SK-N-SH treated with all-trans-retinoic acid at 6 μM for 48 hours (cell line): ENCODE measurements around the gene CAND2.

Experiments
- ATAC-seq: fragments of 200-7000 bp; cut with Tn5 transposase; 3 replicates; pipeline ENCODE4 v1.9.1; 2020; ENCODE audit warnings: mild to moderate bottlenecking, moderate library complexity
- ARNTL ChIP-seq: fragments of 450-650 bp; formaldehyde crosslinking; IDR thresholded peaks from 2 replicates; pipeline ENCODE4 v1.5.0; 2020; ENCODE audit warnings: low read depth, mild to moderate bottlenecking, moderate library complexity, borderline replicate concordance
- BACH2 ChIP-seq: fragments of 250-450 bp; sonication (Bioruptor Pico); IDR thresholded peaks from 2 replicates; pipeline ENCODE4 v1.9.0; 2021; ENCODE audit warnings: mild to moderate bottlenecking, borderline replicate concordance
- CREB5 ChIP-seq: fragments of 250-450 bp; sonication (Bioruptor Pico); IDR thresholded peaks from 2 replicates; pipeline ENCODE4 v1.5.1; 2020; ENCODE audit warnings: low read depth, mild to moderate bottlenecking, moderate library complexity
- CSDC2 ChIP-seq: fragments of 250-450 bp; sonication (Bioruptor Pico); IDR thresholded peaks from 2 replicates; pipeline ENCODE4 v1.5.0; 2020; ENCODE audit warnings: mild to moderate bottlenecking, moderate library complexity
- CSRNP3 ChIP-seq: fragments of 250-450 bp; sonication (Bioruptor Pico); IDR thresholded peaks from 2 replicates; pipeline ENCODE4 v1.5.1; 2021; ENCODE audit warnings: mild to moderate bottlenecking, moderate library complexity
- ESRRG ChIP-seq: fragments of 250-450 bp; sonication (Bioruptor Pico); IDR thresholded peaks from 2 replicates; pipeline ENCODE4 v1.6.1; 2021; ENCODE audit warnings: mild to moderate bottlenecking
- GLIS3 ChIP-seq: fragments of 250-450 bp; sonication (Bioruptor Pico); IDR thresholded peaks from 2 replicates; pipeline ENCODE4 v1.5.0; 2020; ENCODE audit warnings: mild to moderate bottlenecking, moderate library complexity
- ISL1 ChIP-seq: fragments of 250-450 bp; sonication (Bioruptor Pico); IDR thresholded peaks from 2 replicates; pipeline ENCODE4 v2.1.2; 2022; ENCODE audit warnings: mild to moderate bottlenecking, moderate library complexity
- PATZ1 ChIP-seq: fragments of 250-450 bp; sonication (Bioruptor Pico); IDR thresholded peaks from 2 replicates; pipeline ENCODE4 v1.8.0; 2020; ENCODE audit warnings: mild to moderate bottlenecking, moderate library complexity, borderline replicate concordance
- PPARA ChIP-seq: fragments of 250-450 bp; sonication (Bioruptor Pico); IDR thresholded peaks from 2 replicates; pipeline ENCODE4 v1.5.0; 2020; ENCODE audit warnings: mild to moderate bottlenecking, borderline replicate concordance
- RARB ChIP-seq: fragments of 250-450 bp; sonication (Bioruptor Pico); IDR thresholded peaks from 2 replicates; pipeline ENCODE4 v1.8.0; 2021; ENCODE audit warnings: mild to moderate bottlenecking, moderate library complexity
- SNAI2 ChIP-seq: fragments of 250-450 bp; sonication (Bioruptor Pico); IDR thresholded peaks from 2 replicates; pipeline ENCODE4 v1.5.0; 2020; ENCODE audit warnings: mild to moderate bottlenecking, moderate library complexity
- TCF4 ChIP-seq: fragments of 250-450 bp; sonication (Bioruptor Pico); IDR thresholded peaks from 2 replicates; pipeline ENCODE4 v1.8.0; 2021; ENCODE audit warnings: mild to moderate bottlenecking, moderate library complexity, borderline replicate concordance
- TOX ChIP-seq: fragments of 250-450 bp; sonication (Bioruptor Pico); IDR thresholded peaks from 2 replicates; pipeline ENCODE4 v1.8.0; 2021; ENCODE audit warnings: mild to moderate bottlenecking, moderate library complexity, borderline replicate concordance
- ZC3H10 ChIP-seq: fragments of 250-450 bp; sonication (Bioruptor Pico); IDR thresholded peaks from 2 replicates; pipeline ENCODE4 v1.5.1; 2021; ENCODE audit warnings: mild to moderate bottlenecking, moderate library complexity
- ZFP3 ChIP-seq: fragments of 250-450 bp; sonication (Bioruptor Pico); IDR thresholded peaks from 2 replicates; pipeline ENCODE4 v1.5.0; 2020; ENCODE audit warnings: mild to moderate bottlenecking, moderate library complexity
- ZFP30 ChIP-seq: fragments of 450-650 bp; formaldehyde crosslinking; IDR thresholded peaks from 2 replicates; pipeline ENCODE4 v1.5.0; 2022; ENCODE audit warnings: mild to moderate bottlenecking, moderate library complexity
- ZNF565 ChIP-seq: fragments of 450-650 bp; formaldehyde crosslinking; conservative IDR thresholded peaks from 2 replicates; pipeline ENCODE4 v1.5.0; 2020; ENCODE audit warnings: low read depth, mild to moderate bottlenecking, moderate library complexity
- ZNF70 ChIP-seq: fragments of 450-650 bp; formaldehyde crosslinking; IDR thresholded peaks from 2 replicates; pipeline ENCODE4 v1.5.0; 2020; ENCODE audit warnings: mild to moderate bottlenecking, moderate library complexity
- ZNF8 ChIP-seq: fragments of 450-650 bp; formaldehyde crosslinking; IDR thresholded peaks from 2 replicates; pipeline ENCODE4 v1.5.0; 2020; ENCODE audit warnings: mild to moderate bottlenecking, moderate library complexity
- TF ChIP-seq, protein P1 (sequence below): fragments of 250-450 bp; sonication (Bioruptor Pico); IDR thresholded peaks from 2 replicates; pipeline ENCODE4 v1.5.0; 2020; ENCODE audit warnings: mild to moderate bottlenecking, moderate library complexity
- TF ChIP-seq, protein P2 (sequence below): fragments of 250-450 bp; sonication (Bioruptor Pico); IDR thresholded peaks from 2 replicates; pipeline ENCODE4 v1.8.0; 2021; ENCODE audit warnings: low read depth, mild to moderate bottlenecking, moderate library complexity, borderline replicate concordance

Gene CAND2

GRCh38 chr3:12815719-12816118, 19.2 kb downstream of the CAND2 start:
- TF ChIP-seq ZC3H10 (CRISPR knock-in tag) (no peak), RARB (CRISPR knock-in tag) (no peak), SNAI2 (CRISPR knock-in tag) (no peak), ARNTL (CRISPR knock-in tag) (no peak), ZFP30 (CRISPR knock-in tag) (no peak), PPARA (no peak), CSDC2 (no peak), ESRRG (CRISPR knock-in tag) (no peak), ZNF70 (CRISPR knock-in tag) (no peak), ZNF8 (no peak), BACH2 (no peak)
- ATAC-seq: no peak

- TF ChIP-seq SNAI2 (CRISPR knock-in tag) (no peak), CSRNP3 (CRISPR knock-in tag) (no peak)
- ATAC-seq: no peak
These were observed 20.3 kb downstream of the CAND2 start for GRCh38 chr3:12816521-12817342.

DNA sequence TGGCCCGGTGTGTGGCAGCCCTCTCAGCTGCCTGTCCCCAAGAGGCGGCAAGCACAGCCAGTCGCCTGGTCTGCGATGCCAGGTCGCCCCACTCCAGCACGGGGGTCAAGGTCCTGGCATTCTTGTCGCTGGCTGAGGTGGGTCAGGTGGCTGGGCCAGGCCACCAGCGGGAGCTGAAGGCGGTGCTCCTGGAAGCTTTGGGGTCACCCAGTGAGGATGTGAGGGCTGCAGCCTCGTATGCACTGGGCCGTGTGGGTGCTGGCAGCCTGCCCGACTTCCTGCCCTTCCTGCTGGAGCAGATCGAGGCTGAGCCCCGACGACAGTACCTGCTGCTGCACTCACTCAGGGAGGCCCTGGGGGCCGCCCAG, 20.8 kb downstream of the CAND2 start:
- TF ChIP-seq ZNF8: no peak
- no peak for TF ChIP-seq RARB (CRISPR knock-in tag)
- no peak for ATAC-seq

GRCh38 chr3:12818273-12818672, 21.8 kb downstream of the CAND2 start:
- ATAC-seq: no peak
- no peak for TF ChIP-seq ZC3H10 (CRISPR knock-in tag)
- no peak for TF ChIP-seq ZNF565 (CRISPR knock-in tag)

GRCh38 chr3:12818773-12819172, 22.3 kb downstream of the CAND2 start:
- ATAC-seq: no peak
- TF ChIP-seq CSRNP3 (CRISPR knock-in tag) (no peak), RARB (CRISPR knock-in tag) (no peak), CREB5 (CRISPR knock-in tag) (no peak), PATZ1 (no peak), TOX (CRISPR knock-in tag) (no peak), ZFP3 (CRISPR knock-in tag) (no peak), ZNF565 (CRISPR knock-in tag) (no peak), ZC3H10 (CRISPR knock-in tag) (no peak), PPARA (no peak), ESRRG (CRISPR knock-in tag) (no peak), TCF4 (CRISPR knock-in tag) (no peak), GLIS3 (CRISPR knock-in tag) (no peak), ZFP30 (CRISPR knock-in tag) (no peak), ARNTL (CRISPR knock-in tag) (no peak), CSDC2 (no peak), ISL1 (no peak), ZNF8 (no peak)
- TF ChIP-seq, protein P1, sequence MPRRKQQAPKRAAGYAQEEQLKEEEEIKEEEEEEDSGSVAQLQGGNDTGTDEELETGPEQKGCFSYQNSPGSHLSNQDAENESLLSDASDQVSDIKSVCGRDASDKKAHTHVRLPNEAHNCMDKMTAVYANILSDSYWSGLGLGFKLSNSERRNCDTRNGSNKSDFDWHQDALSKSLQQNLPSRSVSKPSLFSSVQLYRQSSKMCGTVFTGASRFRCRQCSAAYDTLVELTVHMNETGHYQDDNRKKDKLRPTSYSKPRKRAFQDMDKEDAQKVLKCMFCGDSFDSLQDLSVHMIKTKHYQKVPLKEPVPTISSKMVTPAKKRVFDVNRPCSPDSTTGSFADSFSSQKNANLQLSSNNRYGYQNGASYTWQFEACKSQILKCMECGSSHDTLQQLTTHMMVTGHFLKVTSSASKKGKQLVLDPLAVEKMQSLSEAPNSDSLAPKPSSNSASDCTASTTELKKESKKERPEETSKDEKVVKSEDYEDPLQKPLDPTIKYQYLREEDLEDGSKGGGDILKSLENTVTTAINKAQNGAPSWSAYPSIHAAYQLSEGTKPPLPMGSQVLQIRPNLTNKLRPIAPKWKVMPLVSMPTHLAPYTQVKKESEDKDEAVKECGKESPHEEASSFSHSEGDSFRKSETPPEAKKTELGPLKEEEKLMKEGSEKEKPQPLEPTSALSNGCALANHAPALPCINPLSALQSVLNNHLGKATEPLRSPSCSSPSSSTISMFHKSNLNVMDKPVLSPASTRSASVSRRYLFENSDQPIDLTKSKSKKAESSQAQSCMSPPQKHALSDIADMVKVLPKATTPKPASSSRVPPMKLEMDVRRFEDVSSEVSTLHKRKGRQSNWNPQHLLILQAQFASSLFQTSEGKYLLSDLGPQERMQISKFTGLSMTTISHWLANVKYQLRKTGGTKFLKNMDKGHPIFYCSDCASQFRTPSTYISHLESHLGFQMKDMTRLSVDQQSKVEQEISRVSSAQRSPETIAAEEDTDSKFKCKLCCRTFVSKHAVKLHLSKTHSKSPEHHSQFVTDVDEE (CRISPR knock-in tag): no peak
- TF ChIP-seq, protein P2, sequence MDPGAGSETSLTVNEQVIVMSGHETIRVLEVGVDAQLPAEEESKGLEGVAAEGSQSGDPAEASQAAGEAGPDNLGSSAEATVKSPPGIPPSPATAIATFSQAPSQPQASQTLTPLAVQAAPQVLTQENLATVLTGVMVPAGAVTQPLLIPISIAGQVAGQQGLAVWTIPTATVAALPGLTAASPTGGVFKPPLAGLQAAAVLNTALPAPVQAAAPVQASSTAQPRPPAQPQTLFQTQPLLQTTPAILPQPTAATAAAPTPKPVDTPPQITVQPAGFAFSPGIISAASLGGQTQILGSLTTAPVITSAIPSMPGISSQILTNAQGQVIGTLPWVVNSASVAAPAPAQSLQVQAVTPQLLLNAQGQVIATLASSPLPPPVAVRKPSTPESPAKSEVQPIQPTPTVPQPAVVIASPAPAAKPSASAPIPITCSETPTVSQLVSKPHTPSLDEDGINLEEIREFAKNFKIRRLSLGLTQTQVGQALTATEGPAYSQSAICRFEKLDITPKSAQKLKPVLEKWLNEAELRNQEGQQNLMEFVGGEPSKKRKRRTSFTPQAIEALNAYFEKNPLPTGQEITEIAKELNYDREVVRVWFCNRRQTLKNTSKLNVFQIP: no peak
